Activated CD4-positive, alpha-beta T cell treated with anti-CD3 and anti-CD28 coated beads, Interleukin-2, amount 50 U/mL, for 16 hours (primary cell): ENCODE data around the gene MINDY3.
A peak's percentile ranks its signal among the peaks of the same experiment; 100 is the strongest.
"Not testable (repeated sequence)": the region's sequence is repeated elsewhere in the genome, so short reads cannot be mapped to it uniquely, and the experiment has no call there.

Source experiments
- DNase-seq: peaks from one replicate; pipeline ENCODE4 v3.0.0-alpha.2; 2020

MINDY3 gene

GRCh38 chr10:15764892-15765454 is 95.3 kb downstream of the MINDY3 start:
- no peak for DNase-seq

- no peak for DNase-seq
These were observed 97.3 kb downstream of the MINDY3 start for GRCh38 chr10:15763006-15763405.

- DNase-seq, result not testable (repeated sequence)
These were observed 98.1 kb downstream of the MINDY3 start for GRCh38 chr10:15762239-15762638.

- not testable (repeated sequence) for DNase-seq
These were observed 99.1 kb downstream of the MINDY3 start for GRCh38 chr10:15761224-15761623.

- no peak for DNase-seq
These were observed 99.6 kb downstream of the MINDY3 start for GRCh38 chr10:15760681-15761080.

GRCh38 chr10:15759265-15759664 is 101.0 kb downstream of the MINDY3 start:
- no peak for DNase-seq

GRCh38 chr10:15758618-15759017 is 101.7 kb downstream of the MINDY3 start:
- no peak for DNase-seq

- no peak for DNase-seq
These were observed 105.4 kb downstream of the MINDY3 start for GRCh38 chr10:15754937-15755336.

GRCh38 chr10:15751046-15751445 is 109.3 kb downstream of the MINDY3 start:
- DNase-seq, result no peak

- DNase-seq, result no peak
These were observed 112.2 kb downstream of the MINDY3 start for GRCh38 chr10:15748126-15748525.

- DNase-seq, result no peak
These were observed 112.7 kb downstream of the MINDY3 start for GRCh38 chr10:15747632-15748031.

- no peak for DNase-seq
These were observed 114.6 kb downstream of the MINDY3 start for GRCh38 chr10:15745751-15746150.

- peak; percentile 56 for DNase-seq
These were observed 116.0 kb downstream of the MINDY3 start for GRCh38 chr10:15744217-15744865.

GRCh38 chr10:15743443-15743842 is 116.9 kb downstream of the MINDY3 start:
- no peak for DNase-seq

- DNase-seq, result no peak
These were observed 117.5 kb downstream of the MINDY3 start for GRCh38 chr10:15742836-15743235.

- no peak for DNase-seq
These were observed 118.2 kb downstream of the MINDY3 start for GRCh38 chr10:15742102-15742501.

GRCh38 chr10:15741581-15741980 is 118.7 kb downstream of the MINDY3 start:
- DNase-seq, result no peak

- DNase-seq, result no peak
These were observed 120.0 kb downstream of the MINDY3 start for GRCh38 chr10:15740261-15740660.

- no peak for DNase-seq
These were observed 120.9 kb downstream of the MINDY3 start for GRCh38 chr10:15739254-15739970.

- DNase-seq, result no peak
These were observed 121.9 kb downstream of the MINDY3 start for GRCh38 chr10:15738270-15738925.

GRCh38 chr10:15737656-15738055 is 122.7 kb downstream of the MINDY3 start:
- DNase-seq, result no peak

GRCh38 chr10:15735763-15736162 is 124.5 kb downstream of the MINDY3 start:
- DNase-seq, result no peak

- DNase-seq, result no peak
These were observed 130.0 kb downstream of the MINDY3 start for GRCh38 chr10:15730341-15730740.

- no peak for DNase-seq
These were observed 130.4 kb downstream of the MINDY3 start for GRCh38 chr10:15729890-15730289.
